Stimulated activated CD8-positive, alpha-beta memory T cell treated with anti-CD3 and anti-CD28 coated beads, Interleukin-4, amount 100 ng/mL, for 24 hours (primary cell): ENCODE data around the gene PBX2.
"Not testable (repeated sequence)": the region's sequence is repeated elsewhere in the genome, so short reads cannot be mapped to it uniquely, and the experiment has no call there.

Experiments used
- DNase-seq: peaks from one replicate; pipeline ENCODE4 v3.0.0-alpha.2; 2020; ENCODE audit warnings: low read depth

The PBX2 gene

DNA sequence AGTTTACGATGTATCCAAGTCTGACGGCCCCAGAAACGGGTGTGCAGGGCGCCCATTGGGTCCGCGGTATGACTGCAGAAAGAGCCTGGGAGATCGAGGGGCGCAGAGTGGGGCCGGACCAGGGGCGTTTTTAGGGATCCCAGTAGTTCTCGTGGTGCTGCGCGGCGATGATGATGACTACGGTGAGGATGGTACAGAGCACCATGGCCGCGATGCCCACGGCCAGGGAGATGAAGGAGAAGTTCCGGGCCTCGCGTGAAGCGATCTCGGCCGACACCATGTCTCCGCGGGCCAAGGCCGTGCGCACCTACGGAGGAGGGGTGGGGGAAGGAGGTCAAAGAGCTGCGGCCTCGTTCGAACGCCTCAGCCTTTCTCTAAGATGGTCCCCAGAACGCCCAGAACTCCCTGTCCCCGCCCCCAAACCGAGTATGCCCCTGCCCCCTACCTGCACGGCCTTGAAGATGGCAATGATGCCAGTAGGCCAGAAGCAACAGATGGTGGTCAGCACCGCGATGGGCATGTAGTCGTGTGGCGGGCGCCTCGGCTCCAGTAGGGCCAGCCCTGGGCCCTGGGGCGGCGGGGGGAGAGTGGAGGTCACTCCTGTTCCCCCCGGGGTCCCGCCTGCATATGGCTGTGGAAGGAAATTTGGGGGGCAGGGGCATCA lies 40.8 kb downstream of the PBX2 start:
- no peak for DNase-seq

DNA sequence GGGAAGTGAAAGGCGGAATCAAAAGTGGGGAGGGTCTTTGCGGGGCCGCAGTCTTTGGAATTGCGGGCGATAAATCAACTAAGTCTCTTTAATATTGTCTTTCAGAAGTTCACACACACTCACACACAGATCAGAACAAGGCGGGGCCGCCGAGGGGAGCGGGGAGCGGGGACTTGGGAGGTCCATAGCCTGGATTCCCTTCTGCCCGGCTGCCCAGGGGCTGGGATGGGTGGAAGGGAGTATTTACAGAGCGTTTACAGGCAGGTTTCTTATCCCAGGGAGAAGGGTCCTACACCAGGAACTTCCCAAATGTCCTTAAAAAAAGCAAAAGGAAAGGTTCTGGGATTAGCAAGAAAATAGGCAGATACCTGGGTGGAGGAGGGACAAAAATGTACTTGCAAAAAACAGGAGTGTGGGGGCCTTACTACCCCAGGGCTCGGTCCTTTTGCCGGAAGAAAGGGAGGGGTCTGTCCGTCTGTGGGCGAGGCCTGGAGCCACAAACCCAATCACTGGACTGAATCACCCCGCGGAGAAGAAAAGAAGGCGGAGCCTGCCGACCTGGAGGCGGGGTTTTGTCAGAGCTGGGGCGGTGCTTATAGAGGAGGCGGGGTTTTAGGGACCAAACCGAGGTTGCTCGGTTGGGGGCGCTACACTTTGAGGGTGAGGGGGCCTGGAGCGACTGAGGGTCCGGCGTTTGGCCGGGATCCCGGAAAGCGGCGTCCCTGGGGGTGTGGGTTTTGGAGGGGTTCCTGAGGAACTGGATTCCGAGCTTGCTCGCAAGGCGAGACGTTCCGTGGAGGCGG lies 41.5 kb downstream of the PBX2 start:
- peak; percentile 49 for DNase-seq

DNA sequence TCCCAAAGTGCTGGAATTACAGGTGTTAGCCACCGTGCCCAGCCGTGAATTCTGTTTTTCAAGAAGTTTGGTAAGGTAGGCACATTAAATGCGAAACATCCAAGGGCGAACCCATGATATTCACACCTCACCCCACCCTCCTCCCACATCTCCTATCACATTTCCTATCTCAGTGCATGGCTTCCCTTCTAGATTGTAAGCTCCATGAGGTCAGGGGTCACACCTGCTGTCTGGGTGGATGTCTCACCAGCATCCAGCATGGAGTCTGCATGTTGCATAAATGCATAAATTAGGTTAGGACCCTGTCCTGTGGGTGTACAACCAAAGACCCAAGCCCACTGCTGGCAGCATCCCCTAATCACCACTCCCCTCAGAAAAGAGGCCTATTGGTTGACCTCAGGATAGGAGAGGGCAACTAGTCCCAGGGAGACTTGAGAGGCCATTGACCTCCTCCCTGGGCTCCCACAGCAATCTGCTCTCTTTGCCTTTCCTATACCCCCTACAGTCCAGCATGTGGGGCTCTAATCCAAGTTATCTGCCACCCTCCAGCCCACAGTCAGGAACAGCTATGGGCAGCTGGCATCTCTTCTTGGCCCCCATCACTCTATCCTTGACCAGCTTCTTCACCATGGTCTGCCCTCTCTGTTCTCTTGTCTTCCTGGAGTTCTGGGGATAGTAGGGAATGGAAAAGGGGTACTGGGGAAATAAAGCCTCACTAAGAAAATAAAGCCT lies 42.4 kb downstream of the PBX2 start:
- no peak for DNase-seq

GRCh38 chr6:32146687-32147086 lies 43.3 kb downstream of the PBX2 start:
- DNase-seq = no peak

DNA sequence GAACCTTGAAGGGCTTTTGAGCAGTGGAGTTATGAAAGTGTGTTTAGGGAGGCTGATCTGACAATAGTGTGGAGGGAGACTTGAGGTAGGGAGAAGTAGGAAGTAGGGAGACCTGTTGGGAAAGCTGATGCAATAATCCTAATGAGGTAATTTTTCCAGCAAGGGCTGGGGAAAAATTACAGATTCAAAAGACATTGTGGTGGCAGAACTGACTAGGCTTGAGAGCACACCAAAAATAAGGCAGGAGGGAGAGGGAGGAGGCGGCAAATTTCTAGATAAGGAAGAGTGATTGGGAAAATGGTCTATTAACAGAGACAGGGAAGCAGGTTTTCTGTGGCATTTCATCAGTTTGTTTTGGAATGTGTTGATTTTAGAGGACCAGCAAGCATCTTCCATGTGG lies 43.7 kb downstream of the PBX2 start:
- no peak for DNase-seq

DNA sequence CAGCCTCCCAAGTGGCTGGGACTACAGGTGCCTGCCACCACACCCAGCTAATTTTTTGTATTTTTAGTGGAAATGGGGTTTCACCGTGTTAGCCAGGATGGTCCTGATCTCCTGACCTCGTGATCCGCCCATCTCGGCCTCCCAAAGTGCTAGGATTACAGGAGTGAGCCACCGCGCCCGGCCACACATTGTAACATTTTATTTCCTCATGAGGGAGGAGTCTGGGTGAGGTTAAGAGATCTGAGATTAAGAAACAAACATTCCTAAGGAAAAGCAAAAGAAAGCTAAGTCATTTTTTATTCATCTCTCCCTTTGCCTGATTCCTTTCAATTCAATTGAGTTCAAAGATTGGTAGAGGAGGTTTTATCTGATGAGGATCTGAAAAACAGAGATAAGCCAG lies 45.8 kb downstream of the PBX2 start:
- not testable (repeated sequence) for DNase-seq

- DNase-seq = no peak
Observed at GRCh38 chr6:32140420-32141046, 49.5 kb downstream of the PBX2 start.

- DNase-seq = no peak
Observed at GRCh38 chr6:32139590-32139989, 50.4 kb downstream of the PBX2 start.

GRCh38 chr6:32137454-32137853 lies 52.5 kb downstream of the PBX2 start:
- DNase-seq = no peak
